Breast epithelium (tissue), 4 donors: ENCODE measurements around the gene MACO1. TPM values are rescaled to one million over a fixed set of nuclear protein-coding genes. Genes with fewer than 3 reads are reported as not detected.
A peak's percentile ranks its signal among the peaks of the same experiment; 100 is the strongest.
"Not testable (repeated sequence)": the region's sequence is repeated elsewhere in the genome, so short reads cannot be mapped to it uniquely, and the experiment has no call there.

Experiments
- DNase-seq, 2 donors: peaks; one replicate each; pipeline ENCODE4 v3.0.0-alpha.2; 2019; ENCODE audit warnings: low spot score in 2 of 2
- H3K27ac ChIP-seq, 2 donors: fragments of 200-600 bp; sonication (generic) in 1 of 2; one replicate each; pipeline ENCODE4 v1.5.1; 2016 to 2019; ENCODE audit warnings: mild to moderate bottlenecking in 1 of 2
- H3K27me3 ChIP-seq, 2 donors: fragments of 200-600 bp; sonication (generic) in 1 of 2; one replicate each; pipeline versions ENCODE4 v1.5.1 to v1.6.0; 2017 to 2019; ENCODE audit warnings: control low read depth in 1 of 2, mild to moderate bottlenecking in 1 of 2
- H3K36me3 ChIP-seq: fragments of 200-600 bp; one replicate; pipeline ENCODE4 v1.5.1; 2019
- H3K4me1 ChIP-seq, 2 donors: fragments of 200-600 bp; sonication (generic); one replicate each; pipeline ENCODE4 v1.5.1; 2016 to 2019; ENCODE audit warnings: control low read depth in 1 of 2
- H3K4me3 ChIP-seq, 3 donors: fragments of 200-600 bp; sonication (generic); 1 replicate in 2 of 3; 2 replicates in 1 of 3; pipeline ENCODE4 v1.5.1; 2016 to 2019; ENCODE audit warnings: mild to moderate bottlenecking in 3 of 3, moderate library complexity in 2 of 3
- H3K9me3 ChIP-seq, 2 donors: fragments of 200-600 bp; sonication (generic) in 1 of 2; one replicate each; pipeline ENCODE4 v1.5.1; 2016 to 2019; ENCODE audit warnings: control low read depth in 1 of 2
- CTCF ChIP-seq, 3 donors: fragments of 450-650 bp; IDR thresholded peaks; one replicate each; pipeline ENCODE4 v1.5.1; 2016 to 2017; ENCODE audit warnings: antibody characterized with exemption in 3 of 3, mild to moderate bottlenecking in 3 of 3, moderate library complexity in 3 of 3
- POLR2A ChIP-seq: fragments of 450-650 bp; IDR thresholded peaks from one replicate; pipeline ENCODE4 v1.6.1; 2016; ENCODE audit warnings: antibody characterized with exemption, mild to moderate bottlenecking, moderate library complexity
- POLR2AphosphoS5 ChIP-seq, 3 donors: sonication (generic); formaldehyde crosslinking; IDR thresholded peaks; one replicate each; pipeline ENCODE4 v1.6.1; 2017; ENCODE audit warnings: antibody characterized with exemption in 3 of 3
- intact Hi-C: fragments of 100-400 bp; cut with DNase I; formaldehyde crosslinking; loops from one replicate; pipeline ENCODE4 v1.15.1; 2023; ENCODE audit warnings: low total_unique reads
- total RNA-seq, 3 donors: library from RNA; depleted of rRNA; stranded (reverse); fragments of >200 nt; gene quantifications; one replicate each; pipeline ENCODE4 v1.1.0, GENCODE V29; 2016

Gene MACO1
- 10 to 100 TPM; 15.0 to 24.0 (median 17.7) TPM for total RNA-seq

GRCh38 chr1:25430073-25430966, at the start of gene MACO1:
Gene MACO1, plus strand, starts transcription at chr1:25430897. Its CDS starts 202 bp downstream, at chr1:25431099.
- Histone ChIP-seq H3K4me3 (peak within 1 kb of the TSS; percentile 92 to 97 (median 95)), H3K36me3 (no peaks in the 10 kb centered on the region), H3K4me1 (peaks cover 0 to 10% of the 10 kb centered on the region in 2 donors), H3K9me3 (no peaks in the 10 kb centered on the region), H3K27me3 (no peaks in the 10 kb centered on the region), H3K27ac (peak within 1 kb of the TSS; percentile 88 to 90)
- intact Hi-C loops = no loop called here
- peak; percentile 96 to 97 for DNase-seq
- TF ChIP-seq CTCF (IDR thresholded peaks at IDR 0.05) = no peak
- peak; percentile 55 to 86 (median 80) for TF ChIP-seq POLR2AphosphoS5 (IDR thresholded peaks at IDR 0.05)

GRCh38 chr1:25382543-25382942, 48.2 kb upstream of the MACO1 start:
- DNase-seq, H3K36me3 ChIP-seq, H3K4me1 ChIP-seq, H3K27ac ChIP-seq, H3K27me3 ChIP-seq, H3K4me3 ChIP-seq, H3K9me3 ChIP-seq, intact Hi-C loops: not testable (repeated sequence)

GRCh38 chr1:25383090-25383489, 47.6 kb upstream of the MACO1 start:
- H3K4me3 ChIP-seq, H3K9me3 ChIP-seq, H3K36me3 ChIP-seq, H3K27me3 ChIP-seq, DNase-seq, H3K27ac ChIP-seq, H3K4me1 ChIP-seq, intact Hi-C loops: not testable (repeated sequence)

GRCh38 chr1:25383875-25384274, 46.8 kb upstream of the MACO1 start:
- DNase-seq, H3K36me3 ChIP-seq, H3K27me3 ChIP-seq, H3K4me1 ChIP-seq, intact Hi-C loops, H3K27ac ChIP-seq, H3K9me3 ChIP-seq, H3K4me3 ChIP-seq: not testable (repeated sequence)

- H3K27ac ChIP-seq, H3K9me3 ChIP-seq, H3K4me1 ChIP-seq, DNase-seq, H3K4me3 ChIP-seq, H3K27me3 ChIP-seq, intact Hi-C loops, H3K36me3 ChIP-seq: not testable (repeated sequence)
Measured at GRCh38 chr1:25387096-25387495, 43.6 kb upstream of the MACO1 start.

- H3K36me3 ChIP-seq, DNase-seq, intact Hi-C loops, H3K9me3 ChIP-seq, H3K27ac ChIP-seq, H3K4me1 ChIP-seq, H3K4me3 ChIP-seq, H3K27me3 ChIP-seq: not testable (repeated sequence)
Measured at GRCh38 chr1:25388691-25389090, 42.0 kb upstream of the MACO1 start.

GRCh38 chr1:25389721-25390120, 41.0 kb upstream of the MACO1 start:
- H3K27me3 ChIP-seq, H3K9me3 ChIP-seq, H3K36me3 ChIP-seq, H3K27ac ChIP-seq, DNase-seq, H3K4me1 ChIP-seq, intact Hi-C loops, H3K4me3 ChIP-seq: not testable (repeated sequence)

GRCh38 chr1:25392841-25393240, 37.9 kb upstream of the MACO1 start:
- H3K36me3 ChIP-seq = no peaks in the 10 kb centered on the region
- intact Hi-C loops = no loop called here
- H3K9me3 ChIP-seq = no peaks in the 10 kb centered on the region
- no peak overlapping the region for H3K27ac ChIP-seq
- DNase-seq = no peak
- no peaks in the 10 kb centered on the region for H3K27me3 ChIP-seq
- TF ChIP-seq POLR2A (no peak), CTCF (IDR thresholded peaks at IDR 0.05) (no peak), POLR2AphosphoS5 (IDR thresholded peaks at IDR 0.05) (no peak)
- H3K4me3 ChIP-seq = no peak overlapping the region
- no peaks in the 10 kb centered on the region for H3K4me1 ChIP-seq

GRCh38 chr1:25397549-25397948, 33.1 kb upstream of the MACO1 start:
- H3K9me3 ChIP-seq, H3K4me3 ChIP-seq, H3K27me3 ChIP-seq, DNase-seq, H3K36me3 ChIP-seq, H3K27ac ChIP-seq, intact Hi-C loops, H3K4me1 ChIP-seq: not testable (repeated sequence)

GRCh38 chr1:25398079-25398478, 32.6 kb upstream of the MACO1 start:
- DNase-seq, H3K27ac ChIP-seq, H3K27me3 ChIP-seq, H3K36me3 ChIP-seq, H3K4me1 ChIP-seq, H3K4me3 ChIP-seq, intact Hi-C loops, H3K9me3 ChIP-seq: not testable (repeated sequence)

- H3K27ac ChIP-seq, H3K36me3 ChIP-seq, H3K4me1 ChIP-seq, H3K9me3 ChIP-seq, H3K4me3 ChIP-seq, intact Hi-C loops, H3K27me3 ChIP-seq, DNase-seq: not testable (repeated sequence)
Measured at GRCh38 chr1:25402947-25403803, 27.5 kb upstream of the MACO1 start.
